Measurements from ENCODE around the gene PEAK1. TPM values are rescaled to one million over a fixed set of nuclear protein-coding genes. Genes with fewer than 3 reads are reported as not detected.

The PEAK1 gene
- total and polyA plus RNA-seq, 10 of the 15 experiments (the other 5 are each of a cell fraction or from before 2014, with no cell fraction given), result 0.62 to 24.2 (median 11.2) TPM

DNA sequence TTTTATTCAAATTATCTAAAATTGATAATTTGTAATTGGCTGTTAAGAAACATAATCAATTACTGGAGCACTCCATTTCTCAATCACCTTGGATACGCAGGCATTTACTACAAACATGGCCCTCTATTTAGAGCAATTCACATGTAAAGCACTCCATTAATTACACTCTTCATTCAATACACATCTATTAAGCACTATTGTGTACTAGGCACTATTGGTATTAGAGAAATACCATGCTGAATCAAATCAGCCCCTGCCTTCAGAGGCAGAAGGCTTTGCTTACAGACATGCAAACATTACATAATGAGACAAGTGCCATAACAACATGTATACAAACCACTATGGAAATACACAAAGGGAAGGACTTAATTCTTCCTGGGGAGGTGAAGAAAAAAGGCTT is 69.1 kb downstream of the PEAK1 start:
- no peak for FAIRE-seq
- ChIA-PET POLR2A (no interaction called here), CTCF (interaction anchor here (0.6 to 1.5 kb wide), 2 partner anchors 13 to 470 kb away, joined by 3 to 5 read pairs; no protein-coding TSS in a partner anchor), SMC1A (ENCODE audit: uncharacterized antibody, unreplicated experiment) (interaction anchor here (0.8 to 1.3 kb wide), 5 partner anchors 11 to 163 kb away, joined by 3 to 5 read pairs (median 3); no protein-coding TSS in a partner anchor), RAD21 (ENCODE audit: unreplicated experiment) (interaction anchor here (0.5 to 0.7 kb wide), 2 partner anchors 53 to 59 kb away, joined by 3 read pairs; no protein-coding TSS in a partner anchor)
- H3K4me3 ChIP-seq, result no peak overlapping the region
- no peaks in the 10 kb centered on the region for H3K27me3 ChIP-seq (replicated peaks in 1 of 2; ENCODE audit: control insufficient read depth in 2 of 2, insufficient read depth in 2 of 2, low read length in 1 of 2)
- no peak overlapping the region for H3K9ac ChIP-seq (ENCODE audit: control insufficient read depth, insufficient read depth, low read length)
- no peak for DNase-seq (ENCODE audit: low read depth, low spot score)
- H2AFZ ChIP-seq (ENCODE audit: control insufficient read depth, low read depth, low read length), result no peak overlapping the region
- intact Hi-C loops (cut with micrococcal nuclease; ENCODE audit: unreplicated experiment) (no loop called here), in situ Hi-C loops (cut with MboI) (no loop called here)
- WGBS (ENCODE audit: insufficient coverage, insufficient replicate concordance, low lambda C conversion rate, missing lambda C conversion rate), result 97% methylated on average over 1 of the region's 1 CpG
- no peaks in the 10 kb centered on the region for H3K36me3 ChIP-seq (ENCODE audit: control insufficient read depth in 2 of 2, insufficient read depth in 2 of 2, low read length in 1 of 2)
- H4K20me1 ChIP-seq (ENCODE audit: control insufficient read depth, insufficient read depth), result no peaks in the 10 kb centered on the region
- BruUV-seq (replicated peaks), result no TSS peak
- H3K9me3 ChIP-seq (replicated peaks; ENCODE audit: control insufficient read depth, insufficient read depth, low read length), result no peaks in the 10 kb centered on the region
- H3K79me2 ChIP-seq (ENCODE audit: control insufficient read depth, insufficient read depth, low read length), result no peaks in the 10 kb centered on the region
- no peak overlapping the region for H3K4me2 ChIP-seq (ENCODE audit: control insufficient read depth, insufficient read depth)
- no peak overlapping the region for H3K27ac ChIP-seq (ENCODE audit: control insufficient read depth, insufficient read depth)
- no peaks in the 10 kb centered on the region for H3K4me1 ChIP-seq (ENCODE audit: control insufficient read depth, insufficient read depth, low read length)
- ATAC-seq, result no peak
- no peak for TF ChIP-seq TCF12 (IDR thresholded peaks at IDR 0.05; ENCODE audit: low read depth, low read length)
- no peak for TF ChIP-seq EZH2 (IDR thresholded peaks at IDR 0.05; ENCODE audit: borderline replicate concordance, control insufficient read depth, low read depth, low read length)
- TF ChIP-seq ZBED1 (IDR thresholded peaks at IDR 0.05; ENCODE audit: borderline replicate concordance), result no peak
- TF ChIP-seq ESRRA (IDR thresholded peaks at IDR 0.05; ENCODE audit: low read length), result no peak
- TF ChIP-seq NKRF (conservative IDR thresholded peaks at IDR 0.05), result no peak
- TF ChIP-seq, protein P1, sequence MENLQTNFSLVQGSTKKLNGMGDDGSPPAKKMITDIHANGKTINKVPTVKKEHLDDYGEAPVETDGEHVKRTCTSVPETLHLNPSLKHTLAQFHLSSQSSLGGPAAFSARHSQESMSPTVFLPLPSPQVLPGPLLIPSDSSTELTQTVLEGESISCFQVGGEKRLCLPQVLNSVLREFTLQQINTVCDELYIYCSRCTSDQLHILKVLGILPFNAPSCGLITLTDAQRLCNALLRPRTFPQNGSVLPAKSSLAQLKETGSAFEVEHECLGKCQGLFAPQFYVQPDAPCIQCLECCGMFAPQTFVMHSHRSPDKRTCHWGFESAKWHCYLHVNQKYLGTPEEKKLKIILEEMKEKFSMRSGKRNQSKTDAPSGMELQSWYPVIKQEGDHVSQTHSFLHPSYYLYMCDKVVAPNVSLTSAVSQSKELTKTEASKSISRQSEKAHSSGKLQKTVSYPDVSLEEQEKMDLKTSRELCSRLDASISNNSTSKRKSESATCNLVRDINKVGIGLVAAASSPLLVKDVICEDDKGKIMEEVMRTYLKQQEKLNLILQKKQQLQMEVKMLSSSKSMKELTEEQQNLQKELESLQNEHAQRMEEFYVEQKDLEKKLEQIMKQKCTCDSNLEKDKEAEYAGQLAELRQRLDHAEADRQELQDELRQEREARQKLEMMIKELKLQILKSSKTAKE (IDR thresholded peaks at IDR 0.05; ENCODE audit: low read depth, poor library complexity, severe bottlenecking), result no peak
- no peak for TF ChIP-seq YY1 (IDR thresholded peaks at IDR 0.05; ENCODE audit: low read depth, low read length)
- TF ChIP-seq RELA (IDR thresholded peaks at IDR 0.05; ENCODE audit: borderline replicate concordance, partially characterized antibody), result no peak
- TF ChIP-seq, protein P2, sequence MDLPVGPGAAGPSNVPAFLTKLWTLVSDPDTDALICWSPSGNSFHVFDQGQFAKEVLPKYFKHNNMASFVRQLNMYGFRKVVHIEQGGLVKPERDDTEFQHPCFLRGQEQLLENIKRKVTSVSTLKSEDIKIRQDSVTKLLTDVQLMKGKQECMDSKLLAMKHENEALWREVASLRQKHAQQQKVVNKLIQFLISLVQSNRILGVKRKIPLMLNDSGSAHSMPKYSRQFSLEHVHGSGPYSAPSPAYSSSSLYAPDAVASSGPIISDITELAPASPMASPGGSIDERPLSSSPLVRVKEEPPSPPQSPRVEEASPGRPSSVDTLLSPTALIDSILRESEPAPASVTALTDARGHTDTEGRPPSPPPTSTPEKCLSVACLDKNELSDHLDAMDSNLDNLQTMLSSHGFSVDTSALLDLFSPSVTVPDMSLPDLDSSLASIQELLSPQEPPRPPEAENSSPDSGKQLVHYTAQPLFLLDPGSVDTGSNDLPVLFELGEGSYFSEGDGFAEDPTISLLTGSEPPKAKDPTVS (IDR thresholded peaks at IDR 0.05; ENCODE audit: low read depth, low read length), result no peak
- TF ChIP-seq ASH2L (IDR thresholded peaks at IDR 0.05; ENCODE audit: borderline replicate concordance, low read depth), result no peak
- no peak for TF ChIP-seq MXI1 (IDR thresholded peaks at IDR 0.05; ENCODE audit: low read depth, low read length)
- TF ChIP-seq EGR1 (IDR thresholded peaks at IDR 0.05; ENCODE audit: borderline replicate concordance in 1 of 2, low read depth in 2 of 2, low read length in 2 of 2), result no peak
- TF ChIP-seq CREB1 (IDR thresholded peaks at IDR 0.05; ENCODE audit: low read depth), result no peak
- TF ChIP-seq ATF2 (IDR thresholded peaks at IDR 0.05; ENCODE audit: low read length), result no peak

Measured in GM12878 (cell line).